HCT116 (cell line): ENCODE results near the gene EIF4ENIF1. TPM values are rescaled to one million over a fixed set of nuclear protein-coding genes. Genes with fewer than 3 reads are reported as not detected.

Experiments
- ATAC-seq: fragments of 200-7000 bp; cut with Tn5 transposase; 2 replicates; pipeline ENCODE4 v1.9.1; 2020; ENCODE audit warnings: mild to moderate bottlenecking, moderate library complexity
- Bru-seq: library from RNA; stranded (reverse); fragments of 400-500 nt; gene quantifications from one replicate; lab custom pipeline; 2021; lab: Mats Ljungman, UMichigan
- BruChase-seq, 2 experiments: library from RNA; stranded (reverse); fragments of 400-500 nt; gene quantifications; one replicate each; lab custom pipeline; 2021; lab: Mats Ljungman, UMichigan
- BruUV-seq: library from RNA; stranded (reverse); fragments of 400-500 nt; replicated peaks from 2 replicates; lab custom pipeline; 2021; lab: Mats Ljungman, UMichigan
- CTCF ChIA-PET: fragments of 300-600 bp; sonication (Branson Sonifier 250); formaldehyde crosslinking; loops from one replicate; lab custom pipeline; 2021; ENCODE audit warnings: antibody characterized with exemption; lab: Charles Lee
- POLR2A ChIA-PET: fragments of 300-600, 350-600 bp; sonication (Branson Sonifier 250); formaldehyde crosslinking; loops from one replicate; lab custom pipeline; 2021; ENCODE audit warnings: antibody characterized with exemption; lab: Charles Lee
- RAD21 ChIA-PET, 2 experiments: fragments of 300-600 bp; sonication (Branson Sonifier 250); formaldehyde crosslinking; loops; one replicate each; lab custom pipeline; 2023; ENCODE audit warnings: low total read pairs in 2 of 2; ENCODE audit not compliant: uncharacterized antibody in 2 of 2, unreplicated experiment in 2 of 2, low non-redundant PET in 1 of 2; lab: Charles Lee
- DNase-seq: peaks from one replicate; pipeline ENCODE4 v3.0.0-alpha.2; 2010; ENCODE audit warnings: low read depth, low spot score
- H2AFZ ChIP-seq: fragments of 200-600 bp; shearing (Covaris generic), sonication (generic); 2 replicates; pipeline ENCODE4 v1.6.1; 2017; ENCODE audit warnings: low read depth, mixed run types, mixed read lengths, antibody characterized with exemption, low read length; ENCODE audit not compliant: poor library complexity, severe bottlenecking
- H3K27ac ChIP-seq: 2 replicates; pipeline ENCODE4 v1.5.1; 2012; ENCODE audit warnings: low read depth, low read length
- H3K27me3 ChIP-seq: fragments of 200-600 bp; sonication (generic); 2 replicates; pipeline ENCODE4 v1.6.1; 2016; ENCODE audit warnings: mixed run types, low read length, mixed read lengths; ENCODE audit not compliant: insufficient read depth
- H3K36me3 ChIP-seq, 2 experiments: fragments of 200-500 bp in 1 of 2; fragments of 200-600 bp in 1 of 2; sonication (Bioruptor generic) in 1 of 2; sonication (generic) in 1 of 2; 2 replicates each; pipeline versions ENCODE4 v1.5.1 to v1.6.1; 2014 to 2016; ENCODE audit warnings: low read length in 2 of 2, inconsistent platforms in 1 of 2, mixed read lengths in 1 of 2, mixed run types in 1 of 2; ENCODE audit not compliant: insufficient read depth in 2 of 2, control insufficient read depth in 1 of 2
- H3K4me1 ChIP-seq, 2 experiments: fragments of 200-600 bp in 1 of 2; sonication (generic) in 1 of 2; 2 replicates each; pipeline versions ENCODE4 v1.5.1 to v1.6.1; 2012 to 2017; ENCODE audit warnings: low read length in 2 of 2, inconsistent platforms in 1 of 2, mild to moderate bottlenecking in 1 of 2, mixed read lengths in 1 of 2, mixed run types in 1 of 2, moderate library complexity in 1 of 2; ENCODE audit not compliant: insufficient read depth in 2 of 2, control insufficient read depth in 1 of 2
- H3K4me2 ChIP-seq: fragments of 200-600 bp; sonication (generic); 2 replicates; pipeline ENCODE4 v1.6.1; 2017; ENCODE audit warnings: mixed run types, low read length, mixed read lengths
- H3K4me3 ChIP-seq, 2 experiments: fragments of 200-600 bp in 1 of 2; sonication (generic) in 1 of 2; replicated peaks in 1 of 2; 2 replicates each; pipeline ENCODE4 v1.5.1; 2011 to 2016; ENCODE audit warnings: low read length in 2 of 2, control low read depth in 1 of 2, low read depth in 1 of 2, mild to moderate bottlenecking in 1 of 2, mixed read lengths in 1 of 2, mixed run types in 1 of 2
- H3K79me2 ChIP-seq: fragments of 200-600 bp; sonication (generic); 2 replicates; pipeline ENCODE4 v1.6.1; 2017; ENCODE audit warnings: mild to moderate bottlenecking, mixed run types, low read length, moderate library complexity, mixed read lengths; ENCODE audit not compliant: insufficient read depth
- H3K9ac ChIP-seq: fragments of 200-600 bp; sonication (generic); 2 replicates; pipeline ENCODE4 v1.6.1; 2016; ENCODE audit warnings: low read length, mixed read lengths
- H3K9me2 ChIP-seq: fragments of 200-600 bp; sonication (generic), shearing (Covaris generic); 2 replicates; pipeline ENCODE4 v1.6.1; 2017; ENCODE audit warnings: mixed run types, mild to moderate bottlenecking, moderate library complexity; ENCODE audit not compliant: insufficient read depth
- H3K9me3 ChIP-seq, 2 experiments: fragments of 200-500 bp in 1 of 2; fragments of 200-600 bp in 1 of 2; sonication (Bioruptor generic) in 1 of 2; sonication (generic) in 1 of 2; 2 replicates each; pipeline ENCODE4 v1.6.1; 2014 to 2017; ENCODE audit warnings: low read length in 2 of 2, mixed read lengths in 2 of 2, inconsistent platforms in 1 of 2, low read depth in 1 of 2, mild to moderate bottlenecking in 1 of 2, mixed run types in 1 of 2, moderate library complexity in 1 of 2; ENCODE audit not compliant: control insufficient read depth in 1 of 2, insufficient read depth in 1 of 2
- H4K20me1 ChIP-seq: fragments of 200-600 bp; sonication (generic), shearing (Covaris generic); 2 replicates; pipeline ENCODE4 v1.6.1; 2017; ENCODE audit warnings: mixed run types, mild to moderate bottlenecking, moderate library complexity; ENCODE audit not compliant: insufficient read depth
- CBX3 ChIP-seq: IDR thresholded peaks from 2 replicates; pipeline ENCODE4 v1.6.1; 2012; ENCODE audit warnings: low read depth
- CEBPB ChIP-seq: IDR thresholded peaks from 2 replicates; pipeline ENCODE4 v1.6.1; 2012; ENCODE audit warnings: low read depth
- CTCF ChIP-seq, 3 experiments: fragments of 200-600 bp in 1 of 3; sonication (generic) in 1 of 3; IDR thresholded peaks in 2 of 3; conservative IDR thresholded peaks in 1 of 3; 2 replicates each; pipeline ENCODE4 v1.5.1; 2012 to 2017; ENCODE audit warnings: low read depth in 2 of 3, low read length in 2 of 3, antibody characterized with exemption in 1 of 3, borderline replicate concordance in 1 of 3, control low read depth in 1 of 3, mild to moderate bottlenecking in 1 of 3, mixed read lengths in 1 of 3, mixed run types in 1 of 3, moderate library complexity in 1 of 3; ENCODE audit not compliant: insufficient read depth in 1 of 3
- EGR1 ChIP-seq: IDR thresholded peaks from 2 replicates; pipeline ENCODE4 v1.6.1; 2012; ENCODE audit warnings: low read depth
- EZH2 ChIP-seq: fragments of 200-600 bp; sonication (generic); IDR thresholded peaks from 2 replicates; pipeline ENCODE4 v1.6.1; 2017; ENCODE audit warnings: antibody characterized with exemption, mixed run types
- EZH2phosphoT487 ChIP-seq: fragments of 200-600 bp; IDR thresholded peaks from 2 replicates; pipeline ENCODE4 v1.6.1; 2018; ENCODE audit warnings: antibody characterized with exemption, borderline replicate concordance
- FOSL1 ChIP-seq: IDR thresholded peaks from 2 replicates; pipeline ENCODE4 v1.6.1; 2012; ENCODE audit warnings: low read depth
- JUND ChIP-seq: IDR thresholded peaks from 2 replicates; pipeline ENCODE4 v1.6.1; 2012
- POLR2A ChIP-seq: IDR thresholded peaks from 2 replicates; pipeline ENCODE4 v1.7.0; 2011; ENCODE audit warnings: borderline replicate concordance; ENCODE audit not compliant: insufficient read depth, insufficient read length; ENCODE audit errors: extremely low read depth
- RAD21 ChIP-seq: IDR thresholded peaks from 2 replicates; pipeline ENCODE4 v1.6.1; 2012; ENCODE audit warnings: low read depth, mild to moderate bottlenecking
- REST ChIP-seq: IDR thresholded peaks from 2 replicates; pipeline ENCODE4 v1.6.1; 2012; ENCODE audit warnings: low read depth
- SP1 ChIP-seq: IDR thresholded peaks from 2 replicates; pipeline ENCODE4 v1.6.1; 2012; ENCODE audit warnings: low read depth
- SRF ChIP-seq: IDR thresholded peaks from 2 replicates; pipeline ENCODE4 v1.6.1; 2012; ENCODE audit warnings: low read depth
- ZFX ChIP-seq: fragments of 450-650 bp; IDR thresholded peaks from 2 replicates; pipeline ENCODE4 v1.6.1; 2017
- ZNF274 ChIP-seq: fragments of 200-500 bp; sonication (Bioruptor generic); IDR thresholded peaks from 2 replicates; pipeline ENCODE4 v1.6.1; 2014; ENCODE audit warnings: mild to moderate bottlenecking, low read depth, low read length, inconsistent platforms
- intact Hi-C: fragments of 100-400 bp; cut with micrococcal nuclease; formaldehyde crosslinking; loops from 2 replicates; pipeline ENCODE4 v1.10.0; 2022
- long read RNA-seq: library from polyadenylated mRNA; unstranded; transcript quantifications from one replicate; pipeline ENCODE4 v2.0.0, GENCODE V29; 2021; ENCODE audit not compliant: unreplicated experiment
- polyA plus RNA-seq: library from polyadenylated mRNA; unstranded; fragments of >200 nt; gene quantifications from 2 replicates; pipeline ENCODE4 v1.2.1, GENCODE V29; 2012; ENCODE audit warnings: missing spikeins
- total RNA-seq: library from RNA; stranded (reverse); gene quantifications from one replicate; pipeline ENCODE4 v1.2.1, GENCODE V29; 2021; ENCODE audit not compliant: unreplicated experiment
- TF ChIP-seq, protein P1 (sequence below): IDR thresholded peaks from 2 replicates; pipeline ENCODE4 v1.6.1; 2012

Gene EIF4ENIF1, protein sequence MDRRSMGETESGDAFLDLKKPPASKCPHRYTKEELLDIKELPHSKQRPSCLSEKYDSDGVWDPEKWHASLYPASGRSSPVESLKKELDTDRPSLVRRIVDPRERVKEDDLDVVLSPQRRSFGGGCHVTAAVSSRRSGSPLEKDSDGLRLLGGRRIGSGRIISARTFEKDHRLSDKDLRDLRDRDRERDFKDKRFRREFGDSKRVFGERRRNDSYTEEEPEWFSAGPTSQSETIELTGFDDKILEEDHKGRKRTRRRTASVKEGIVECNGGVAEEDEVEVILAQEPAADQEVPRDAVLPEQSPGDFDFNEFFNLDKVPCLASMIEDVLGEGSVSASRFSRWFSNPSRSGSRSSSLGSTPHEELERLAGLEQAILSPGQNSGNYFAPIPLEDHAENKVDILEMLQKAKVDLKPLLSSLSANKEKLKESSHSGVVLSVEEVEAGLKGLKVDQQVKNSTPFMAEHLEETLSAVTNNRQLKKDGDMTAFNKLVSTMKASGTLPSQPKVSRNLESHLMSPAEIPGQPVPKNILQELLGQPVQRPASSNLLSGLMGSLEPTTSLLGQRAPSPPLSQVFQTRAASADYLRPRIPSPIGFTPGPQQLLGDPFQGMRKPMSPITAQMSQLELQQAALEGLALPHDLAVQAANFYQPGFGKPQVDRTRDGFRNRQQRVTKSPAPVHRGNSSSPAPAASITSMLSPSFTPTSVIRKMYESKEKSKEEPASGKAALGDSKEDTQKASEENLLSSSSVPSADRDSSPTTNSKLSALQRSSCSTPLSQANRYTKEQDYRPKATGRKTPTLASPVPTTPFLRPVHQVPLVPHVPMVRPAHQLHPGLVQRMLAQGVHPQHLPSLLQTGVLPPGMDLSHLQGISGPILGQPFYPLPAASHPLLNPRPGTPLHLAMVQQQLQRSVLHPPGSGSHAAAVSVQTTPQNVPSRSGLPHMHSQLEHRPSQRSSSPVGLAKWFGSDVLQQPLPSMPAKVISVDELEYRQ
- total RNA-seq (24.2 TPM), Bru-seq, nascent RNA (percentile 67 among the genes with signal in this experiment), BruChase-seq, experiment 1, labeled RNA remaining after a 6-hour chase (percentile 63 among the genes with signal in this experiment), BruChase-seq, experiment 2, labeled RNA remaining after a 2-hour chase (percentile 68 among the genes with signal in this experiment)
- polyA plus RNA-seq: 16.1 and 16.3 TPM in 2 replicates
- long read RNA-seq, transcript EIF4ENIF1-201 (19 exons, 3,544 nt): major isoform, 5 of 34 reads
- long read RNA-seq, partial matches to known transcripts: 15 of 34 reads
- long read RNA-seq, other reads (novel, unspliced or antisense): 14 of 34 reads

DNA sequence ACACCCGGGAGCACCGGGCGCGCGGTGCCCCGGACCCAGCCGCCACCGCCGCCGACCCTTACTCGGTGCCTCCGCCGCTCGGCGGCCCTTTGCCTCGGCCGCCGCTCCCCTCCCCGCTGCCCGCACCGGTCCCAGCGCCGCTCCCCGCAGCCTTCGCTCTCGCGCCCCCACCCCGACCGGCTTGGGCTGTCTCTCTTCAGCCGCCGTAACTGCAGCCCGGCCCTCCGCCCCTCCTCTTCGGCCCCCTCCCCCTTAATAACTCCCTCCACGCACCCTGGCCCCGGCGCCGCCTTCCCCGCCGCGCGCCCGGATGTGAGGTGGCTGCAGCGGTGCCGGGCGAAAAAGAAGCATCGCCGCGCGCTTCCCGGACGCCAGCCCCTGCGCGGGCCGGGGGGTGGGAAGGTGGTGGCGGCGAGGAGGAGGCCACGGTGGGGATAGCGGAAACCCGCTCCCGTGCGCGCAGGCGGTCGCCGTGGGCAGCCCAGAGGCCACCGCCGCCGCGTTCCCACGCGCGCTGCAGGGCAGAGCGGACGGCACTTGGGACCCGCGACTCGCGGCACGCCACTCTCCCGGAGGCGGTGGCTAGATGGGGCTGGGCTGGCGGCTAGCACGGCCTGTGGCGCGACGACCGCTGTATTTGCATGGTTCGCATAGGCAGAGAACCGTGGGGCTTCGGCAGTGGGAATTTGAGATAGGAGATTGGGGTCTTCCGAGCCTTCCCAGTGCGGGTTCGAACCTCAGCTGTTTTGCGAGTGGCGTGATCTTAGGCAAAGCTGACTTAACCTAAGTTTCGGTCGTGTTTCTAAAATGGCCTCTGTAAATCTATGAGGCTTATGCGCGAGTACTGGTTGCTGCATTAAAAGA lies at the start of gene EIF4ENIF1:
TSS of gene EIF4ENIF1 (minus strand) at position 211 of the 864 bp plus-strand sequence. CDS start 1,124 bp downstream, outside the sequence.
- ChIA-PET POLR2A (no interaction called here), CTCF (no interaction called here), RAD21 (no interaction called here)
- intact Hi-C loops: loop anchor here (5.0 kb wide), 1 partner anchor 142 kb away; no protein-coding TSS in a partner anchor
- peak; percentile 83 for ATAC-seq
- Histone ChIP-seq H3K9me3 (no peaks in the 10 kb centered on the region), H3K36me3 (peaks cover 4 to 6% of the 10 kb centered on the region in 2 experiments; a peak in 3 of 4 replicates), H3K4me3 (peak within 1 kb of the TSS; percentile 66 to 88), H3K4me2 (peak within 1 kb of the TSS; percentile 88), H3K27ac (peak within 1 kb of the TSS; percentile 88), H3K9me2 (no peaks in the 10 kb centered on the region), H4K20me1 (no peaks in the 10 kb centered on the region), H3K4me1 (peaks cover 17 to 18% of the 10 kb centered on the region in 2 experiments), H3K79me2 (peaks cover 36% of the 10 kb centered on the region), H3K27me3 (no peaks in the 10 kb centered on the region), H3K9ac (peak within 1 kb of the TSS; percentile 80), H2AFZ (peak within 1 kb of the TSS; percentile 77)
- peak; percentile 46 for DNase-seq
- BruUV-seq: no TSS peak
- TF ChIP-seq JUND (no peak), CBX3 (no peak), ZFX (peak; percentile 85; the same call in 1 of the 2 replicates), SRF (no peak), EZH2phosphoT487 (no peak), CEBPB (no peak), FOSL1 (no peak), EZH2 (no peak), POLR2A (peak; percentile 33), CTCF (IDR thresholded peaks at IDR 0.05 in 2 of 3, conservative IDR thresholded peaks at IDR 0.05 in 1 of 3; ENCODE audit: borderline replicate concordance in 1 of 3, insufficient read depth in 1 of 3, low read depth in 2 of 3, low read length in 2 of 3) (no peak), EGR1 (no peak), RAD21 (no peak), ZNF274 (no peak), SP1 (peak; percentile 74), REST (no peak)
- TF ChIP-seq, protein P1, sequence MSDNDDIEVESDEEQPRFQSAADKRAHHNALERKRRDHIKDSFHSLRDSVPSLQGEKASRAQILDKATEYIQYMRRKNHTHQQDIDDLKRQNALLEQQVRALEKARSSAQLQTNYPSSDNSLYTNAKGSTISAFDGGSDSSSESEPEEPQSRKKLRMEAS: peak; percentile 82
